Activated gamma-delta T cell treated with Interleukin-2 at 50 U/mL for 16 hours (primary cell): ENCODE data around the gene CAMTA1.

Experiments used
- DNase-seq: peaks from one replicate; pipeline ENCODE4 v3.0.0-alpha.2; 2020

The CAMTA1 gene

DNA sequence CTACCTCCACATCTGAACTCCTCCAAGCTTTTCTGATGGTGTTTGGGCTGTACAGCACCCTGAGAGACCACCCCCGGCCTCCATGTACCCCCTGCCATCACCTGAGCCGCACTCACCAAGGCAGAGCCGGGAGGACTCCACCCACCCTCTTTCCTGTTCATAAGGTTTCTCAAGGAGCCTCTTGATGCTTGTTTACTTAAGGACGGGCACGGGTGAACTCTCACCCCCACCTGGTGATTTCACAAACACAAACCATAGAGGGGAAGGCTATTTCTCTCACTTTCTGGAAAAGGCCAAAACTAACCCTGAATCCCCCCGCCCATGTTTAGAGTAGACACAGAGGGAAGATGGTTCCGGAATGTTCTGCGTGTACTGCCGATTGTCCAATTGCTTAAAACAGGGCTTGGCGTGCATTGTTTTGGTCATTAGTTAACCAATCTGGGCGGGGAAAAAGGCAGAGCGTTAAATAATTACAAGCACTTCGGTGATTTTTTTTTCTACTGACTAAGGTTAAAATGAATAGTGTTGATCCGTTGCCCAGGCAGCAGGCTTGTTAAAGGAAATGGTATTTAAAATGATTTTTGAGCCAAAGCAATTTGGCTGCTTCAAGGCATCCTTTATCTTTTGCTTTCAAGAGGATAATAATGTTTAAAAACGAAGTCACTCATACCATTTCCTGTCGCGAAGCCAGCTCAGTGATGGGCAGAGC lies 706.0 kb downstream of the CAMTA1 start:
- no peak for DNase-seq

DNA sequence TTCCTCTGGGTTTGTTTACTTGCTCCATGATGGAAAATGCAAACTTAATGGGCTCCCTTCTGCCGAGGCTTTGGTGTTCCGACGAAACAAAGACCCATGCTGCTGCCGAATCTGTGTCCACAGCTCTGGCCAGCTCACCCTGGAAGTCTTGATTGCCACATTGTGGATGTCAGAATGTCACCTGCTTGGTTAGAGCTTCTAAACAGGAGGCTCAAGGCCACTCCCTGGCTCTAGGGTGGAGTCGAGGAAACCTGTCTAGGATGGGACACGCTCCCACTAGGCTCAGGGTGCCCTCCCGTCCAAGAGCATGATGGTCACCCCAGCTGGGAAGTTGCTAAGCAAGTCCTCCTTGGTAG lies 706.5 kb downstream of the CAMTA1 start:
- DNase-seq, result no peak

DNA sequence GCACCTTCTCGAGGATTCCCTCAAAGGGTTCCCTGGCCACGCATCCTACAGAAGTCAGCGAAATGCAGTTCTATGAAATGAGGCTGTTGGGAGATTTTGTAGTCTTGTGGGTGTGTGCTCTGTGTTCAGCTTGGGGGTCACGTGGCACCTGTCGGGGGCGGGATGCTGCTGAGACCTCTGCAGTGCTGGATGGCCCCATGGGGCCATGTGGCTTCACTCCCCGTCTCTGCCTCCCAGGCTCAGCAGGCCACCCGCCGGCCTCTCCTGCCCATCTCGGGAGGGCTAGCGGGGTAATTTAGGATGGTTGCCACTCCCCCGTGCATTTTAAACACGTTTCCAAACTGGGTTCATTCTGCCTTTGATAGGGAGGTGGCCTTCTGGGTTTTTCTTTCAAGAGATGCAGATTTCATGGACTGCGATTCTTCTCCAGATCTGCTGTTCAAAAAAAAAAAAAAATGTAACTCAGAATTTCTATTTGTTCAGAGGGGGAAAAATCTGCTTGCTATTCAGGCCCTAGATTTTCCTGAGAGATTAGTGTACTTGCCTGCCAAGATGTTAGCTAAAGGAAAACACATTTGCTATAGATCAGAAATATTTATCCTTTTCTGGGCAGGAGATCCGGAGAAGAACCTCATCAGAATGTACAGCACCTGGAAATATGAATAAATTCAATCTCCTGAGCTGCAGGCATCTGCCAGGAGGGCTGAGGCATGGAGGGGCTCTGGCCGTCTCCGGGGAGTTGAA lies 708.6 kb downstream of the CAMTA1 start:
- DNase-seq, result no peak

DNA sequence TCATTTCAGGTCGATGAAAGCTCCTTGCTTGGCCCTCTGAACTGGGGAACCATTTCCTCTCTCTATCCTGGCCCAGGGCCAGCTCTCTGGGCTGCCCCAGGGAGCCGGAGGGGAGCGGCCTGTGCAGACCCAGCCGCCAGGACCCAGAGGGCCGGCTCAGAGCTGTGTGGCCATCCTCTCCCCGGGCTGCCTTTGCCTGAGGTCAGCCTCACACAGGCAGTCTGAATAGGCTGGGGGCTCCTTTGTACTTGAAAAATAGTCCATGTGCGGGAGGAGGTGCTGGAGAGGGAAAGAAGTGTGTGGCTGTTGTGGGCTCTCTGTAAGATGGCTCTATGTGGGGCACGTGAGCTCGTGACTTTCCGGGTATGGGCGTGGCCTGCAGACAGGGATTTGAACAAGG lies 710.7 kb downstream of the CAMTA1 start:
- no peak for DNase-seq

DNA sequence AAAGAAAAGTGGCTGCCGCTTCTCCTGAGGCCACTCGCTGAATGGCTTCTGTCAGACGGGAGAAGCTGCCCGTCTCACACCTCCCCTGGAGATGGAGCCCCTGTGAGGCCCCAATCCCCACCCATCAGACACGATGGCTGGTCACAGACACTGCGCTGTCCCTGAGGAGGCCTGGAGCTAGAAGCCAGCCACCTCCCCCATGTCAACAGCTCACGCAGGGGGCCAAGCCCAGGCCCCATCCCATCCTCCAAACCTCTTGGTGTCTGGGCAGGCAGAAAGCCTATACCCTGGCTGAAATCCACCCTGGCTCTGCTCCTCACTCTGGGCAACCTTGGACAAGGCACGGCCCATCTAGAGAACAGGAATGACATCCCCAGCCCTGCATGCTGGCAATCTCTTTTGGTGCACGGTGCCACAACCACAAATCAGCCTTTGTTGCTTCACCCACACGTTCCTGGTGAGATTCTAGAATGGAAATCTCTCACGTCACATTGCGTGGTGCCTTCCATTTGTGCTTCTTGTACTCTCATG lies 711.9 kb downstream of the CAMTA1 start:
- DNase-seq, result no peak

DNA sequence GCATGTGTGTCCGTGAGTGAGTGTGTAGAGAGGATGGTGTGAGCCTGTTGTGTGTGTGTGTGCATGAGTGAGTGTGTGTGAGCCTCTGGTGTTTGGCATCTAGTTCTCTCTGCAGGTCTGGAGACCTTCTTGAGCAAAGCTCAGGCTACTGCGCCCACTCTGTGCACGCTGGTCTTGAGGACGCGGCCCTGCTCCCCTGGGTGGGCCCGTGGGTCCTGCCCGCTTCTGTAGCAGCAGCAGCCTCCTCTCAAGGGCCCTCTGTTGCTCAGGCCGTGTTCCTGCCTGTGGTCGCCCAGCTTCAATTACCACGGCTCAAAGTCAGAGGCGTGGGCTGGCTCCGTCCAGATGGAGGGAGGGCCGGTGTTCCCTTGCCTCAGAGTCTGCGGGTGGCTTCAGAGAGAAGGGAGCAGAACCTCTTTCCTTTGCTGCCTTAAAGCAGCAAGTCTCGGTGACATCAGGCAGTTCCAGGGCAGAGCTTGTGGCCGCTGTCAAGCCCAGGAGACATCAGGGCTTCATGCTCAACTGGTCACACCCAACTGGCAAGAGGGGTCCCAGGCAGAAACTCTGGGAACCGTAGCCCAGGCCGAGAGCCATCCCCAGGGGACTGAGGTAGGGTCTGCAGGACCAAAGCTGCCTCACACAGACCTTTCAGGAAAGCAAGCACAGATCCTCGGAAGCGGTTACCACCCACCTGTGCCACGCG lies 715.3 kb downstream of the CAMTA1 start:
- no peak for DNase-seq

DNA sequence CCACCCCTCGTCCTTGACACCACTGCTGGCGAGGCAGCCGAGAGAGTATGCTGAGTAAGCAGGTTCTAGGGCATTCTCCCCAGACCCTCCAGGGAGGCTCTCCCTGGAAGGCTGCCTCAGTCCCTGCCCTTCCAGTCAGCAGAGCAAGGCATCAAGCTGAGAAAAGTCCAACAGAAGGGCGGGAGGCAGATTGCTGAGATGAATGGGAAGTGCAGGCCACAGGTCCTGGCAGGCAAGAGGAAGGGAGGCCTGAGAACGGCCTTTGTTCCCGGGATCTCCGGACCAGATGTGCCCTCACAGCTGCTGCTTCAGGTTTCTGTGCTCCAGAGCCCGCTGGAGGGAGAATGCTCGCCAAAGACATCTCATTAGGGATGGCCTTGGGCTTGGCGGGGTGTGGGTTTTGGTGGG lies 715.8 kb downstream of the CAMTA1 start:
- DNase-seq, result no peak

DNA sequence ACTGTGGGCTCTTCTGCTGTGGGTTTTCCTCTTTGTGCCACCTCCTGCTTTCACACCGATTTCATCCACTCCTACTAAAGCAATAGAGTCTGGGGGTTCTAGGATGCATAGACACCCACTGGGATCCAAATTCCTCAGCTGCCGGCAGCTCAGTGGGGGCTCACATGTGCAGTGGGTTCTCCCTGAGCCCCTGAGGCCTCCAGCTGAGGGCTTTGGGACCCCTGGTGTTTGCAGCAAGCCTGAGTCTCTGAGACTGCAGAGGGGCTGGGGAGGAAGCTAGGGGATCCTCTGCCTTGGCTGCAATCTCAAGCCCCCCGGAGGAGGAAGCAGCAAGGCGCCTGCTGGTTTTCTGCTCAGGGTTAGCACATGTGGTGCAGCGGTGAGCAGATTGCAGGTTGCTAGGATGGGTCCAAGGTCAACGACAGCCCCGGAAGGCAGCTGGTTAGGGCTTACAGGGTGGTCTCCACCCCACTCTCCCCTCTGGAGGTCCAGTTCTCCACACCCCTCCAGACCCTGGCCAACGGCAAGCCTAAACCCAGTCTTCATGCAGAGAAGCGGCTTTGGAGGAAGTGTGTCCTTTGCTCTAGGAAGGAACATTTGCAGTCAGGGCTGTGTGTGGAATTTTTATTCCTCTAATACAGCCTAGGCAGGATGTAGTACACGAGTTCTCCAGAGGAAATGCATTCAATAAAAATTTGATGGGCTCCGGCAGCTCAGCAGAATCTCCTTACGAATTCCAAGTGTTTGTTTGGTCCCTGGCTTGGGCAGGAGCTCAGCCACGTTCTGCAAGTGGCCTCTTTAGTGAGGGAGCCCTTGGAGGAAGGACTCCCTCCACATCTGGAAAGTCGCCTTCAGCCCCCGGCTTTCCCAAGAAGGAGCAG lies 716.7 kb downstream of the CAMTA1 start:
- DNase-seq, result no peak

DNA sequence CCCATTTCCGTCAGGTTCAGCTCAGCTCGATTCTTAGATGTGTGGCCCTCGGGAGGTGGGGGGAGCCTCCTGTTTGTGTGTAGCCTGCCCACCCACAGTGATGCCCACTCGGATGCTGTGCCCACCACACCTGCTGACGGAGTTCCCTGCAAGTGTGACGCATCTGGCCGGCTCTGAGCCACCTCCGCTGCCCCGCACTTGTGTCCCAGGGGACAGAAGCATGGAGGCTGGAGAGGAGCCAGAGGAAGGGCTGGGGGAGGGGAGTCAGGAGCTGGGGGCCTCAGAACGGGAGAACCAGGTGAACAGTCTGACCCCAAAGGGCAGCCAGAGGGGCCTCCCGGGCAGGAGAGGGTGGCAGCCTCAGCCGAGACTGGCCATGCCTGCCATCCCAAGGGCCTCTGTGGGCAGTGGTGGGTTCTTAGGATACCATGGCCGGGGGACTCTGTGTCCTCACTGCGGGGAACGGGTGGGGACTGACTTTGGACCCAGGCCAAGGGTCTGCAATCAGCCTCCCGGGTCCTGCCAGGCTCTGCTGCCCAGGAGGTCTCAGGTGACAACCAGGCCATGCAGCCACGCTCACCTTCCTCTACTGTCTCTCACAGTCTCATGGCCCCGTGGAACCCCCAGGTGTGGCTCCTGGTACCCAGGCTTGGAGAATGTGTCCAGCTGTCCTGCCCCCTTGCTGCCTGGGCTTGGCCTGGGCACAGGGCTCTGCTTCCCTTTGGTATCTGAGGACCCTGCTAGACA lies 718.6 kb downstream of the CAMTA1 start:
- DNase-seq, result no peak

DNA sequence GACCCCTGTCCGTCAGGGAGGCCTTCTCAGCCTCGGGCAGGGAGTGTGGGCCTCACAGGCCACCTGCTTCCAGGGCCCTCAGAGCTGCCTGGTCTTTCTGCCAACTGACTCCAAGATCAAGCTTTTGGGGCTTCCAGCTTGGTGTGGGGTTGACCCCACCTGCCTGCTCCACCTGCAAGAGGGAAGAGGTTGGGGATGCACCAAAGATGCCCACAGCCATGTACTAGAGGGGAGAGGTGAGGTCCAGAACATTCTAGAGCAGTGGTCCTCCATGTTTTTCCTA lies 719.1 kb downstream of the CAMTA1 start:
- no peak for DNase-seq

DNA sequence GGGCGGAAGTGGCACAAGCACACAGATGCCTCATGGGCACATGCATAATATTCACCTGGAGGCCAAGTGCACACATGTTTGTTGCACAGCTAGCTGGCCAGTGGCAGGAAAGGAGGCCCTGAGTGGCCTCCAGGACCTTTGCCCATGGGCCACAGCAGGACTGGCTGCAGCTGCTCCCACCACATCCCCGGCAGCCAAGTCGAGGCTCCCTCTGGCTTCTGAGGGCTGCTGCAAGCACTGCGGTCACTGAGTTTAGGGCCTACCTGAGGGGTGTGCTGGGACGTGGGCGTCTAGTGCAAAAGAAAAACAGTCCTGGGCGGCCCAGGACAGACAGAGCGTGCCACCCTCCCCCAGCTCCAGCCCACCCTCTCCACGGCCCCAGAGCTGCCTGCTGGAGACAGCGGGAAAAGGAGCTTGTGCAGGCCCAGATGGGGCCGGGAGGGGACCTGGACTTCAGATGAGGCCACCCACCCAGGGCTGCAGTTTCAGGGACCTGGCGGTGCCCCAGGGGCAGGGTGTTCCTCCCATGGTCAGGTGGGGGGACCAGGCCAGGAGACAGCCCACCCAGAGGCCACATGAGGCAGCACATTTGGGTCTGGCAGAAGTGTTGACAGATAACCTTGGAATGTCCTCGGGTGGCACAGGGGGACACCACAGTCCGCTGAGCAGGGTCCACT lies 720.0 kb downstream of the CAMTA1 start:
- DNase-seq, result no peak

DNA sequence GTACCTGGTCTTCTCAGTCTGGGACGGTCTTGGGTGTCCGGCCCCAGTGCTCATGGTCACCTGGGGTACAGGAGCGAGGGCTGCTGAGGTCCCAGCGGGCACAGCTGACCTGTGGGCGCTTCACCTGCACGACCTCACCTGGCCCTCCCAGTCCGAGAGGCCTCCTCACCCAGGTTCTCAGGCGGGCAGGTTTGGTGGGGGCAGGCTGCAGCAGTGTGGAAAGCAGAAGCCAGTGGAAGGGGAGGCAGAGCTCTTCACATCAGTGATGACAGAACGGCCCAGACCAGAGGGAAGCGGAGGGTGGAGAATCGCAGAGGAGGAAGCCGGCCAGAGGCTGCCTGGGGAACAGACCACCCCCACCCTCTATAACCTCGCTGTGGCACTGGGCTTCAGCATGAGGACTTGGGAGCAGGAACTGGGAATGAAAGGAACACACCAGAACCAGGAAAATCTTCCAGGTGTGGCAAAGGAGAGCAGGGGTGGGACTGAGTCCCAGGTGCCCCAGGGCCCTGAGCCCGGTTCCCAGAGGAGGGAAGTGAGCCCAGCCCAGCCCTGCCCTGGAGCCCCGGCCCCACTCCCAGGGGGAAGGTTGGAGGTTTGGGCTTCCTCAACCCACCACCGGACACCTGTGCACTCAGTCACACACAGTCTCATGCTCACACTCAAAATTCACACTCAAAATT lies 720.7 kb downstream of the CAMTA1 start:
- no peak for DNase-seq

DNA sequence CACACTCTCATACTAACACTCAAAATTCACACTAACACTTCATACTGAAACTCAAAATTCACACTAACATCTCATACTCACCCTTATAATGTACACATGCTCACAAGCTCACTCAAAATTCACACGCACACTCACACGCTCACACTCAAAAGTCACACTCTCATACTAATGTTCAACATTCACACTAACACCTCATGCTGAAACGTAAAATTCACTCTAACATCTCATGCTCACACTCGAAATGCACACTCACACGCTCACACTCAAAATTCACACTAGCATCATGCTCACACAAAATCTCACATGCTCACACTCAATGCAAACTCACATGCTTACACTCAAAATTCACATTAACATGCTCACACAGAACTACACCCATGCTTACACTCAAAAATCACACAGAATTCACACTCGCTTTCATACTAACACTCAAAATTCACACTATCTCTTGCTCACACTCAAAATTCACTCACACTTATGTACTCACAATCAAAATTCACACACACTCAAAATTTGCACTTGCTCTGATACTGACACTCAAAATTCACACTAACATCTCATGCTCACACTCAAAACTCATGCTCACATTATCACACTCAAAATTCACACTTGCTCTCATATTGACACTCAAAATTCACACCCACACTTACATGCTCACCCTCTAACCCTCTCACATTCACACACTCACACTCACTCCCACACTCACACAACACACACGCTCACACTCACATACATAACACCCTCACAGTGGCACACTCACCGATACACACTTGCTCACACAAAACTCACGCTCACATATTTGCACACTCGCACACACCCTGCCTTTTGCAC lies 721.4 kb downstream of the CAMTA1 start:
- no peak for DNase-seq

DNA sequence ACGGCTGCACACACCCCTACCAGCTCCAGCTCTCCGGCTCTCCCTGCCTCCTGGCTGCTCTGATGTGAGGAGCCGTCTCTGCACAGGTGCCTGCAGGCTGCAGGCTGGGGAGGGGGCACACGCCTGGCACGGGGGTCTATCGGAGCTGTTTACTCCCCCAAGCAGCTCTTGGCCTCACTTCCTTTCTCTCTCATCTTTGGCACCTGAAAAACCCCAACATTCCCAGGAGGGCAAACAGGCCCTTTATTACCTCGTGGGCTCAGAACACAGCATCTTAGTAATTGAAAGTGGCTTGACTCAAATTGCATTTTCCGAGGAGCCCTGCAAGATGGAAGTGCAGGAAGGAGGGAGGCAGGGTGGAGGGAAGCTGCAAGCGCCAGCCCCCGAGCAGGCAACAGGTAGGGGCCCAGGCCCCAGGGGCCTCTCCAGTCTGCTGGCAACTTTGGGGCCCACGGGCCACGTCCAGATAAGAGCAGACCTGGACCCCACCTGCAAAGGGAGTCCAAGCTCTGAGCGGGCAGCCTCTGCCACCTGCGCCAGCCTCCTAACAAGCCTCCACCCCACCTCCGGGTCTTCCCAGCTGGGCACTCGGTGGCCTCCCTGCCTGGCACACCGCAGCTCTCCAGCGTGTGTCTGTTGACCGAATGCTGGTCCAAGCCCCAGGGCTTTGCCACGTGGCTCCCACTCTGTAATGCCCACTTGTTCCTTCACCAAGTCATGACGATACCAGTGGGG lies 722.2 kb downstream of the CAMTA1 start:
- no peak for DNase-seq

DNA sequence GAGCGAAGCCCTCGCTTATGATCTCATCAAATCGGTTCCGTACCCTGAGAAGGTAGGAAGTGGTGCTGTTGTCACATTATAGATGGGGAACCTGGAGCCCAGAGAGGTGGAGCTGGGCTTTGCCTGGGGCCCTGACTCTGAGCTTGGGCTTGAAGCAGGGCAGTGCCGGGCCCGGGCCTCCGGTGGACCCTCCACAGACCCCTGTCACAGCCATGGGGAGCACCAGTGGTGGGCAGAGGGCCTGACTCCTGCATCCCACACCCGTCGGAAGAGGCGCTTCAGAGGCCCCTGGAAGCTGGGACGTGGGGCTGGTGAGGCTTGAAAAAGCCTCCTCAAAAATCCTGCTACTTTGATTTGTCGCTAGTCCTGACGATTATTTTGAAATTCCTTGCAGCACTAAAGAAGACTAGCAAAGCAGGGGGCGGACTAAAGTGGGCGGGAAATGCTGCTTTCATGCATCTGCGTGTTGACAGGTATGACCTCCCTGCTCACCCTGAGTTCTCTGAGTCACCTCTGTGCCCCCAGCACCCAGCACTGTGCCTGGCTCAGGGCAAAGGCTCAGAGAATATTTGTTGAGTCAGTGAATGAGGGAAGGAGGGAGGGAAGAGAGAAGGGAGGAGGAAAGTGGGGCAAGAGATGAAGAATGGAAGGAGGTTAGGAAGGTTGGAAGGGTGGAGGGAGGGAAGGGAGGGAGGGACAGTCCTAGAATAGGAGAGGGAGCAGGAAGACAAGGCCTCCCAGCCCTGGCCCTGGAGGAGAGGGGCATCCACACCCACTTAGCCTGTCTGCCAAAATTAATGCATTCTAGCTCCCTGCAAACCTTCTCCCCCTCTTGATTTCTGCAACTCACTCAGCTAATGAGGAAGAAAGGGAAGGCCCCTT lies 723.0 kb downstream of the CAMTA1 start:
- DNase-seq, result no peak

DNA sequence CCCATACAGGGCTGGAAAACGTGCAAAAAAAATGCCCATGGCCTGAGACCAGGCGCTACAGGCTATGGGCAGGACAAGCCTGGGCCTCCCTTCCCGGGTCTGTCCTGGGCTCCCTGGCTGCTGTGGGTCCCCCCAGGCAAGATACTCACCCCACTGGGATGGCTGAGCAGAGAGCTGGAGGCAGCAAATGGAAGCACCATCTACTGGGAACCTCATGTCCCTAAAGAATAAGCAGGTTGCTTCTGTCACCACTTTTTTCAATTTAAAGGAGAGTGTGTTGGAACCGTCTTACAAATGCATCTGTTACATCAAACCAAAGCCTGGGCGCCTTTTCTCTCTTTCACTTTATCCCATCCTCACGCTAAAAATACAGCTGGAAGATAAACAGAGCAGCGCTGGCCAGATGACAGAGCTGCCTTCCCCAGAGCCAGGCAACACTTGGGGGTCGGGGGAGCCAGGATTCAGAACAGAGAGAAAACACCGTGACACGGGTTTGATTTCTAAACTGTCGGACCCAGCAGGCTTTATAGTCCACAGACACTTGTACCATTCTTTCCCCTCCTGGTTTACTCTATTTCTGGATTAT lies 723.8 kb downstream of the CAMTA1 start:
- no peak for DNase-seq

DNA sequence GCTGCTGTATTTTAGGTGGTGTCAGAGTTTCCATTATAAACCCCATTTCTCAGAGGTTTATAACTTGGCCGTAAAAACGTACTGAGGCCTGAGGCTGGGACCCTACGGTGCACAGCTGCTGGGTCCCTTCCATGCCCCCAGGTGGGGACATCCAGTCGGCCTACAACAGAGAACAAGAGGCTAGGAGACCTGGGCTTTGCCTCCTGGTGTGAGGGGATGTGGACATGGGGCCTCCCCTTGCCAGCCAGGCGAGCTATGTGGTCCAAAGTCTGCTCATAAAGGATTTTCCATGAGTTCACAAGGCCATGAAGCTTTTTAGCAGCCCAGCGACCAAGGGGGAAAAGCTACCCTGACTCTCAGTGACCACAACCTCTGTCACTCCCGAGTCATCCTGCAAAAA lies 724.3 kb downstream of the CAMTA1 start:
- no peak for DNase-seq

DNA sequence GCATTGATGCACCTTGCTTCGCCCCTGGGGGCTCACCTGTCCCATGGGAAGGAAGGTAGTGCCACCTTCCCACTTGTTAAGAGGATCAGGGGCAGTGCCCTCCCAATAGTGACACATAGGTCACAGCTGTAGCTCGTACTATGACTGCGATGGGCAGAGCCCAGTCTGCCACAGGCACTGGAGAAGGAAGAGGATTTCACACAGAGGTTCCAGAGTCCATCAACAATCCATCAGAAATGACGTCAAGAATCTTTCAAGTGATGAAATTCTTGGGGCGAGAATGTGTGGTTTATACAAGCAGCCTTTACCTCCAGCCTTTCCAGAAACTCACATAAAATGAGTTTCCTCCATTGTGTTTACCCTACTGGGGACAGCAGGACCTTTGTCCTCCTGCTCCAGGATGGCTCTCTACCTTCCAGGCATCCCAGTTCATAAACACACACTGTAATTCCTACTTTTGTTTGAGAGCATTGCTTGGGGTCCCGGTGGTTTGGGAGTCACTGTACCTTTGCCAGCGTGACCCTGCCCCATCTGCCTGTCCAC lies 725.2 kb downstream of the CAMTA1 start:
- DNase-seq, result no peak
